NCI-H2196 (cell line): ENCODE data around the gene SARDH.
"Not testable (repeated sequence)": the region's sequence is repeated elsewhere in the genome, so short reads cannot be mapped to it uniquely, and the experiment has no call there.

Experiments used
- DNase-seq: peaks from one replicate; lab custom pipeline; 2025; ENCODE audit not compliant: unreplicated experiment; lab: John Stamatoyannopoulos, UW

SARDH gene

DNA sequence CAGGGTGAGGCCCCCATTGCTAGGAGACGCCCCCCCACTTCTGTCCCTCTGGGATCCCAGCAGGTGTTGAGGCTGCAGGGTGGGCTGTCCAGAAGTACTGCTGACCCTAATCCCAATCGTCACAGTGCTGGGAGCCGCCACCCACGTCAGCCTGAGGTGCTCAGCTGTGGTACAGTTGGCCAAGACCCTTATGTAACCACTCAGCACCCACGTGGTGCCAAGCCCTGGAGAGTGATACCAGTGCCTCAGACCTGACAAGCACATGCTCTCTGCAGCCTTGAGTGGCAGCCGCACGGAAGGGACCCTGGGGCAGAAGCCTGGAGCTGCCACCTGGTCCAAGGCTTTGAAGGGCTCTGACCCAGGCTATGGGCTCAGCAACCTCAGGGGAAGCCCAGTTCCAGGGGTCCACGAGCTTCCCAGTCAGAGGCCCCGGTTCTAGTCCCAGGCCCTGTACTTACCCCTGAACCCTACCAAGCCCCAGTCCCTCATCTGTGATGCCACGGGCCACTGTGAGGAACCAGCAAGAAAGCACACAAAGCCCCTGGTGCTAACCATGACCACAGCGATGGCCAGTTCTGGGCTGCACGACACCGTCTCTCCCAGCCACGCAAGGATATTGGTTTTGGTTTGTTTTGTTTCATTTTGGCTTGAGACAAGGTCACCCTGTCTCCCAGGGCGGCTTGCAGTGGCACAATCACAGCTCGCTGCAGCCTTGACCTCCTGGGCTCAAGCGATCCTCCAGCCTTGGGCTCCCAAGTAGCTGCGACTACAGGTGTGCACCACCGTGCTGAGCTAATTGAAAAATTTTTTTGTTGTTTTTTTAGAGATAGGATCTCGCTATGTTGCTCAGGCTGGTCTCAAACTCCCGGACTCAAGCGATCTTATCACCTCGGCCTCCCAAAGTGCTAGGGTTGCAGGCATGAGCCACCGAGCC, 51.2 kb downstream of the SARDH start:
- no peak for DNase-seq

DNA sequence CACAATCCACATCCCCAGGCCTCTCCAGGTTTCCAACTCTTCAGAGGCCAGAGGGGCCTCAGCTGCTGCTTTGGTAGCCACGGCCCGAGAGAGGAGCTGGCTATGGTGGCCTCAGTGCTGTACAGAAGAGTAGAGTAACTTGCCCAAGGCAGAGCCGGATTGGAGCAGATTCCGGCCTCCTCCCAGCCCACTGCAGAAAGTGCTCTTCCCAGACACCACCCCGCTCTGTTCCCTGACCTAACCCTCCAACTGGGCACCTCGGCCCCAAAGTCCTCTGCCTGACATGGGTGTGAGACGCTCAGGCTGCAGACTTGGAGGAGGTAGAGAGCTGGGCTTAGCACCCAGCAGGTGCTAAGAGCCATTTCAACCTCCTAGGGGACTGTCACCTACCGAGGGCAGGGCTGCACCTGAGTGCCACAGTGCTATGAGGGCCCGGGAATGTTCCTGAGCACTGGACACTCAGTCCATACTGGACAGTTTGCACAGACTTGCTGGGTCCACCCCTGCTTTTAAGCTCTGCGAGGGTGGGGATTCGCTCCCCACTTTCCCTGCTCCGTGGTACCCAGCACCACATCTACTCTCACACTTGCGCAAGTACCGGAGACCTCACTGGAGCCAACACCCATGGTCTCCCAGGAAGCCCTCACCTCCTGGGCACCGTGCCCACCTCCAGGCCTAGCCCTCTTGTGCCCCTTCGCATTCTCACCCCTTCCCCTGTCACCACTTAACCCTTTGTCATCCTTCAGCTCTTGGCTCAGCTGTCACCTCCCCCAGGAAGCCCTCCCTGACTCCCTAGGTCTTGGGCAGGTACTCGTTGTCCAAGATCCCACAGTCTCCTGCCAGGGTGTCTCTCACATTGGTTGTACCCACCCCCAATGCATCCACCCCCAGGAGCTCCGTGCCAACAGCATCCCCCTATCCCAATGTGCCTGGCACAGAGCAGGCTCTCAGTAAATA, 52.2 kb downstream of the SARDH start:
- no peak for DNase-seq

GRCh38 chr9:133684936-133685361, 53.2 kb downstream of the SARDH start:
- DNase-seq, result no peak

DNA sequence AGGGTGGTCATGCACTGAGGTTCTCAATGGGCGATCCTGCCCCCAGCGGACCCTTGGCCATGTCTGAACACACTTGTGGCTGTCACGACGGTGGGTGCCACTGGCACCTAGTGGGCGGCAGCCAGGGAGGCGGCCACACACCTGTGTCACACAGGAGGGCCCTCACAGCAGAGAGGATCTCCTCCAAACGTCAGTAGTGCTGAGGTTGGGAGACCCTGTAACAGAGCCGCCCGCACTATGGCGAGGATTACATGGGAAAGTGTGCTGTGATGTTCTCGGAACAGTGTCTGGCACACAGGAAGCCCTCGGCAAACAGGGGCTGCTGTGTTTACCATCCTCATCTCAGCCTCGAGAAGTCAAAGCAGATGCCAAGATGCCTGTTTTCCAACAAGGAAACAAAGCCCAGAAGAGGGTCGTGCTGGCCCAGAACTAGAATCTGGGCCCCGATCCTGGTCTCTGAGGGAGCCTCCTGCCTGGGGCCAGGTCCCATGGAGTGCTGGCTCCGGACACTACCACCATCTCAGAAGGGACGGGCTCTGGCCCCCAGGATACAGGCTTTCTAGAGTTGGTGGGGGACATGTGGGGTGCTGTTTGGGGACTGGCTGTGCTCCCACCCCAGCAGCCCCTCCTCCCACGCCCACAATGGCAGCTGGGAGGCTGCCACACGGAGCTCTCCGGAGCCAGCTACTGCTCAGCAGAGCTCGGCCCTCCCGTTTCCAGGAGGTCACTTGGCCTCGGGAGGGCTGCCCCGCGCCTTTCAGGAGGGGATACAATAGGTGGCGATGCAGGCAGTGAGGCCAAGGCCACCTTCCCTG, 53.8 kb downstream of the SARDH start:
- DNase-seq, result no peak

- DNase-seq, result no peak
These were observed 54.5 kb downstream of the SARDH start for GRCh38 chr9:133683586-133684120.

- no peak for DNase-seq
These were observed 55.1 kb downstream of the SARDH start for GRCh38 chr9:133682818-133683585.

DNA sequence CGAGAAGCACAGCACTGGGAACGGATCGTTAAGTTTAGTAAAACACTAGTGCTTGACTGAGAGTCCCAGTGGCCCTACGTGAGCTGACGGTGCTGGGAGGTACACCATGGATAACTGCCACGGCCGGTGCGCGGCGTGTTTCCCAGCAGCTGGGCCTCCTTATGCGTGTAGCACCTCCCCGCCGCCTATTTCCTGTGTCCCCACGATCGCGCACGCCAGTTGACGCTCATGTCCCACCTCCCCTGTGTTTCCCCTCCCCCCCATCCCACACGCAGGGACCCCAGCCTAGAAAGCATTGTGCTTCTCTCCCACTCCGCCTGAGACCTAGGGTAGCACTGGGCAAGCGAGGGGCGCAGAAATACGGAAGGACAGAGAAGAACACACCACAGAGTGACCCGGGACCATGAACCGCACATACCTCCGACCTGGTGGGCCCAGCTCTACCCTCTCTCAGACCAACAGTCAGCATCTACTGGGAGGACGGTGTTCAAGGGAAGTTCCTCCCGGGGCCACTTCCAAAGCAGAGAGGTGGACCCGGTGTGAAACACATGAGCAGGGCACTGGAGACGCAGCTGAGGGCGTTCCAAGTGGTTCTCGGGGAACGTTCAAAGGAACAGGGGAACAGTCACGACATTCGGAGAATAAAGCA, 56.4 kb downstream of the SARDH start:
- no peak for DNase-seq

DNA sequence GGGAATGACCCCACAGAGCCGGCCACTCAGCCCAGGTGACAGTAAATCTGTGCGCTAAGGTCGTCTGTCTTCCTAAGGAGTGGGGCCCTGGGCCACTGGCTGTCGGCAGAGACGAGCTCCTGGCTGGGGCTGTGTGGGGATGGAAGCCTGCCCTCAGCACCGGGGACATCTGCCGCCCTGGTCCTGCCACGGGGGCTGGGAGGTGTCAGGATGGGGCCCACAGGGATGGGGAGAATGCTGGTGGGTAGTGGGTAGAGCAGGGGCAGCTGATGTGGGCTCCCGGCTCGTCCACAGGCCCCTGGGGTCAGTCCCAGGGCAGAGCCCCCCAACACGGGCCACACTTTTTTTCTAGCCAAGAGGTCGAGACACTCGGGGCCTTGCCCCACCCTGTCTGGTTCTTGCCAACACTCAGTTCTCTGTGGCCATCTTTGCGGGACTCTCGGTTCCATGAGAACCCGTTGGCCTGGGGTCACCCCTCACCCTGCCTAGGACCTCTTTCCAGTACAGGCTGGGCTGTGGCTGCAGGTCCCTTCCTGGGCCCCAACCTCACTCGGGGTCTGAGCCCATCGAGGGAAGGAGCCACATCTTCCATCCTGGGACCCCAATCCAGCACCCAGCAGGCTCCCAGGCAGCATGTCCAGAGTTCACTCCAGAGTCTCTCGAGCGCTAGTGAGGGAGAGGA, 57.0 kb downstream of the SARDH start:
- no peak for DNase-seq

DNA sequence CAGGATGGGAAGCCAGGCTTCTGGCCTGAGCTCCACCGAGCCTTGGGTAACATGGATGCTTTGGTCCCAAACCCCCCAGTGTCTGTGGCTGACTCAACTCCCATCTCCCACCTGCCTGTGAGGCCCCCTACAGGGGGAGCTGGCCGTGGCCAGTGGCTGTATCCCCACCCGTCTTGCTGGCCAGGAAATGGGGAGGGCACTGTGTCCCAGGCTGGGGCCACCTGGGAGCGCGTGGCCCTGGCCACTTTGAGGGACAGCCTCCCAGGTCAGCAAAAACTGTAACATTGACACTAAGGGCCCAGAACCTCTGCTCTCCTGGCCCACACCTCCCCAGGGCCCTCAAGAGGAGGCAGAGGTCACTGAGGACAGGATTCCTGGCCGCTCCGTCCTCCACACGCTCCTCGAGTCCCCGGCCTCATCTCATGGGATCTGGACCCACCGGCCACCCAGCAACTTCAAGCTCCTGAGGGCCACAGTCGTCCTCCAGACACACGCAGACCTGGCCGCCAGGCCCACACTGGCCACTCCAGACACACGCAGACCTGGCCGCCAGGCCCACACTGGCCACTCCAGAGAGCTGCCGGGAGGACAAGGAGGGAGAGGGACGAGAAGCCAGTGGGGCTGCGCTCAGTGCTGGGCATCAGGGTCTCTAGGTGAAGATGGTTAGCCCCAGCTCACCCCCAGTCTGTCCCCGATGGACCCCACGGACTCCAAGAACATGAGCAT, 57.7 kb downstream of the SARDH start:
- DNase-seq, result no peak

- DNase-seq, result no peak
These were observed 58.6 kb downstream of the SARDH start for GRCh38 chr9:133679466-133680061.

DNA sequence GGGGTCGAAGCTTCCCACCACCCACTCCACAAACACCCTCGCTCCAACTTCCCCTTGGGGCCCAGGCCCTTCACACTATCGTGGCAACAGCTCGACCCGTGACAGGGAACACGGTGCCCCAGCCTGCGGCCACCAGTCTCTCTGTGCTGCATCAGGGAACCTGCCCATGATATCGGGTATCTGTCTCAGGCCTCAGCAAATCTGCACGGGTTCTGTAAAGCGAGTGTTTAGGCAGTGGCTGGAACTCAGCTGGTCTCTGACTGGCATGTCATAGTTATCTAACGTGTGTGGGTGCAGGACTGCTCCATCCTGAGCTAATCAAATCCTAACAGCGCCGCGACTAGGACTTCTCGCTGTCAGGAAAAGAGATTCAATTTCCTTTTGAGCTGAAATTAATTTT, 59.1 kb downstream of the SARDH start:
- no peak for DNase-seq

DNA sequence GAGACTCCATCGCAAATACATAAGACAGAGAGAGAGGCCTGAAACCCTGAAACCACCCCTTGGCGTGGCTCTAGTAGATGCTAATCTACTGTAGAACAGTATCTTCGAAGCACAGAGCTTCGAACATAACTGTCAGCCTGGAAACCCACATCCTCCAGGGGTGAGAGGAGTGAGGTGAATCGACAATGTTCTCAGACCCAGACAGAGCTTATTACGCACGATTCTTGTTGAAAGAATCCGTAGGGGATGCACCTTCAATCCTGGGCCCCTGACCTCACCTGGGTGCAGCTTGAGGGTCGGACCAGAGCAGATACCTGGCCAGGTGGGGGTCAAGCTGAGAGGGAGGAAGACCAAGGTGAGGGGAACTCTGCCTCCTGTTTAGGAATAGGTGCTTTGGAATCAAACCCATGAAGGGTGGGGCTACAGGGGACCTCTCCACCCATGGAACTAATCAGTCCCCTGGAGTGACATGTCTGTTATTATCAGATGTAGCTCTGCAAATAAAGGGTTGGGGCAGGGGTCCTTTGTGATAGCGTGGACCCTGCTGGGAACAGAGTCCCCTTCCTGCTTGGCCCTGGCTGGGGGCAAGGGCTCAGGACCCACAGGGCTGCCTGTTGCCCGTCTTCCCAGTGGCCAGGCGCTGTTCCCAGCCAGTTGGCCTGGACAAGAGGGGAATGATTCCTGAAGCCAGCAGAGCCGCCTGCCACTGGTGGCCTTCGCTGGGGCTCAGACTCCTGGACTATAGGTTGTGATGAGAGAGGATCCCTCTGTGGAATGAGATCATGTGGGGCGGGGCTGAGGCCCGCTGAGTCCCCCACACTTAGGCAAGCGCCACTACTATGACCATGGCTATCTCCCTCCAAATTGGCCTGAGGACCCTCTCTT, 60.8 kb downstream of the SARDH start:
- DNase-seq, result no peak

DNA sequence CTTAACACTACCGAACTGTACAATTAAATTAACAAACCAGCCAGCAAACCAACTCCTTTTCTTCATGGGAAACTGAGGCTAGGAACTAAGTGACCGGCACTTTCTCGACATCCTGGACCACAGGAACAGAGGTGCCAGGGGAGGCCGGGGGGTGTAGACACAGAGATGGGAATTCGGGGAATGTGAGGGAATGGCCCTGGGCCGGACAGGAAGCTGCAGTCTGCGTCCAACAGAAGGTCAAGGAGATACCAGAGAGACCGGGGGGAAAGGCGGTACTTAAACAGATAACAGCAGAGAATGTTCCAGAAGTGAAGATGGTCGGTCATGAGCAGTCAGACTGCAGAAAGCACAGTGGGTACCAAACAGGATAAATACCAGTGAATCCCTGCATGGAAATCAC, 61.7 kb downstream of the SARDH start:
- no peak for DNase-seq

GRCh38 chr9:133675796-133676195, 62.4 kb downstream of the SARDH start:
- DNase-seq, result not testable (repeated sequence)

DNA sequence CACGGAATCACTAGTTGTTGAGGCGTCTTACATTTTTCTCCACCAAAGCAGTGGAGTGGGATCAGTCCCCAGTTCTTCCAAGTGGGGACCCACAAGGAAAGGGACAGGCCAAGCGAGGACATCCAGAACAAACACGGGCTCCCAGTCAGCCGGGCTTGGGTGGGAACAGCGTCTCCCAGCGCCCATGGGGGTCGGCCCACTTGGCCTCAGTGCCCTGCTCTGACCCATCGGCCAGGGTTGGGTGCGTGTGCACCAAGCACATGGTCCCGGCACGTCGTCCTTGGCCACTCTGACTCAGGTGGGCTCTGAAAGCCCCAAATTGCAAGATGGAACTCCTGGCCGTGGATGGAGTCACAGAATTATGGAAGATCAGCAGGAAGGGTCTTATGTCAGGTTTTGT, 64.1 kb downstream of the SARDH start:
- DNase-seq, result no peak

DNA sequence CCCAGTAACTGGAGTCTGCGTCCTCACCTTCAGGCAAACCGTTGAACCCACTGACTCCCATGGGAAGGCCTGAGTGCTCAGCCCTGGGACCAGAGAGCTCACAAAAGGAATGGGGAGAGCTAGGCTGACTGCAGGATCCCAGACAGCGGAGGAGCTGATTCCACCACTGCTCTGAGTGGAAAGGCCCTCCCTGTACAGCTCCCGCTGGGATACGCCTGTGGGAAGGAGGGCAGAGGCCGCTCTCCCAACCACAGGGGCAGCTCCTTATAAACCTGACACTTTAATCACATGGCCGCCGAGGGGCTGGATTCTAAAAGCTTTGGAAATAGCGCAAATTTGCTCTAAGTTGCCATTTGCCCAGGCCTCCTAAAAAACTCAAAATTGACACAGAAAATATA, 64.9 kb downstream of the SARDH start:
- no peak for DNase-seq
